Stimulated activated CD8-positive, alpha-beta memory T cell treated with anti-CD3 and anti-CD28 coated beads, Interleukin-12 subunit alpha, Interleukin-12 subunit beta, amount 100 ng/mL, for 24 hours (primary cell): ENCODE data around the gene MPRIP.

Source experiments
- DNase-seq: peaks from one replicate; pipeline ENCODE4 v3.0.0-alpha.2; 2020; ENCODE audit errors: extremely low read depth

Gene MPRIP

GRCh38 chr17:17165666-17166308 is 123.5 kb downstream of the MPRIP start:
- DNase-seq = no peak

- no peak for DNase-seq
These were observed 124.2 kb downstream of the MPRIP start for GRCh38 chr17:17166446-17166845.

- DNase-seq = no peak
These were observed 125.1 kb downstream of the MPRIP start for GRCh38 chr17:17167356-17167755.

DNA sequence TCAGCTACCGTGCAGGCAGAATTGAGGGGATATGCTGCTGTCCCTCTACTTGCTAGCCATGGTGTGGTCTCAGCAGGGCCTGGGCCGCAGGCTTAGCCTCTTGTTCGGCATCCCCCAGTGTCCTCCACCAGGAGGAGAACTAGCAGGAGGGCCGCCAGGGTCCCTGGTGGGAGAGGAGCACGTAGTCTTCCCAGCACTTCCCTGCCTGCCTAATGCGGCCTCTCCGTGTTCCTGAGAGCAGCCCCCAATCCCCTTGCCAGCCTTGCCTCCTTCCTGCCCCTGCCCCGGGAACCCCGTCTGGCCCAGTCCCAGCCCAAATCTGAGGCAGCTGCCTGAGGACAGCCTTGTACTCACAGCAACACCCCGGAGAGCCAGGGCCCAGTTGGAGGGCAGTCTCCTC is 125.7 kb downstream of the MPRIP start:
- DNase-seq = no peak

DNA sequence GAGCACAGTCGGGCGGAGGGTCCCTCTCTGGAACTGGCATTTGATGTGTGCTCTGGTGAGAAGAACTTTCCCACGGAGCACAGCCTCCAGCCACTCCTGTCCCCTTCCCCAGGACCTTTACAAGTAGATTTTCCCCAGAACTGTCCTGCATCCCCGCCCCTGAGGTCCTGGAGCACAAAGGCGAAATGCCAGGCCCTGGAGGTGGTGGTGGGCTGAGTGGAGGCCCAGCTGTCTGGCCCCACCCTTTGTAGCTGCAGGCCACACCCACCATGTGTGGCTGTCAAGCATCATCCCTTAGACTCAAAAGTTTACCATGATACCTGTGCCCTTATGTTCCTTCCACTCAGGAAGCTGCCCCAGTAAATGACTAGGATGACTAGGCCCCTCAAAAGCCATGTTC is 126.1 kb downstream of the MPRIP start:
- no peak for DNase-seq

DNA sequence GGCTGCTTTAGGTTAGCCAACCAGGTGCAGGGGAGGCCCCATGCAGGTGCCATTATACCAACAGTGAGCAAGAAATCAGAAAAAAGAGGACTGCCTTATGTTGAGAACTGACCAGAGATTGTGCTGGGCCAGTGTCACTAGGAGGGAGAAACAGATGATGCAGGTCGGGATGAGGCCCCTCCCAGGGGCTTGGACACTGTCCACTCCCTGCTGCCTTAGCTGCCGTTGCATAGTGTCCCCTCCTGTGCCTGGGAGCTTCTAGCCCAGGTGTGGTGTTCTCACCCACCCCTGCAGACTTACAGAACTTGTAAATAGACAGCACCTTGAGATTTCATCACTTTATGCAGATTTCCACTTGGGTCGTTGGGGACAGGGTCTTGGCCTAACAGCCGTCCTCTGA is 127.1 kb downstream of the MPRIP start:
- DNase-seq = no peak

DNA sequence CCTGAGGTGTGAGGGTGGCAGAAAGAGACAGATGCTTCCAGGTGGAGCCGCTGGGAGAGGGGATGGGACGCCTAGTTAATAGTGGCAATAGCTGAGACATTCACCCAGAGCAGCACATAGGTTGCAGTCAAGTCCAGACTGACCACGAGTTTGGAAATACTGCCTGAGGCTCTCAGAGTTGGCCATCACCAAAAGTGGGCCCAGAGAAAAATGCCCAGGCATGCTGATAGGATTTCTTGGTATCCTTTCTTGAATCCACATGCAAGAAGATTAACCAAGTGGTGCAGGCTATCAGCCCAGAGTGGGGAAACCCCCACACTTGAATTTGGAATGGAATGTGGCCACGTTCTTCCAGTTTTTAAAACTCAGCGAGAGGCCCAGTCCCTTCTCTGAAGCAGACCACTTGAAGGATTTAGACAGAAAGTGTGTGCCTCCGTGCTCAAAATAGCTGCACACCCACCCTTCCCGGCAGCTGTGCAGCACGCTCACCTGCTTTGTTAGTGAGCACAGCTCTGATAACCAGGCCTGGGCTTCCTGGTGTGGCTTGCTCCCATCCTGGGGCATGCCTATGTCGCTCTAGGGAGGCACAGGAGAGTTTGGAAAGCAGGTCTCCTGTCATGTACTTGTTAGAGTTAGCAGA is 128.2 kb downstream of the MPRIP start:
- DNase-seq = no peak

DNA sequence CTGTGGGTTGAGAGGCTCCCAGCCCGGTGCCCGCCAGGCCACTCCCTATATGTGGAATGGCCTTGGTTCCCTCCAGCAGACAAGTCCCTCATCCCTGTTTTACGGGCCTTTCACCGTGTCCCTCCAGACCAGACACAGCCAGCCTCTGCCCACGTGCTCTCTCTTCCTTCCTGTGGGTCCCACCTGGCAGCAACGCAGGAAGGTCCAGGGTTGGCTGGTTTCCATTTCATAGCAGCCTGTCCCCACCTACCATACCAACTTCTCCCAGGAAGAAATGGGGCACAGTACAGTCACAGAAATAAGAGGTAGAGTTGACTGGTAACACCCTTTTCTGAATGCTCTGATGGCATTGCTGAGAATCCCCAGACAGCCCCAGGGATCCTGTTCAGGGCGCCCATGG is 128.9 kb downstream of the MPRIP start:
- no peak for DNase-seq

- no peak for DNase-seq
These were observed 130.0 kb downstream of the MPRIP start for GRCh38 chr17:17172001-17172939.

DNA sequence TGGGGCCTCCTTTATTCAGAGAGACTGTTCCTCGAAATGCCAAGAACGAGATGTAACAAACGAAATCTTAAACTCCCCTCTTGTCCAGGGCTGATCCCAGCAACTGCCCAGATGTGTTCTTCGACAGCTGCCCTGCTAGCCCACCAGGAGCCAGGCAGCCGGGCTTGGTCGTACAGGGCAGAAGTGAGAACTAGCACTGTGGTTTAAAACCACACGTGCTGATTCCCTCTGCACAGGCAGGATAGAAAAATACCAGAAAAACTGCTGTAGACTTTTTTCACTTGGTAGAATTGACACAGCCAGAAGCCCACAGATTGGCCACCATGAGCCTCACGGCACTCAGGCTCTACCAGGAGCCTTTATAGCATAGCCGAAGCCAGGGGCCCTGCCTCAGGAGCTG is 130.7 kb downstream of the MPRIP start:
- DNase-seq = no peak

DNA sequence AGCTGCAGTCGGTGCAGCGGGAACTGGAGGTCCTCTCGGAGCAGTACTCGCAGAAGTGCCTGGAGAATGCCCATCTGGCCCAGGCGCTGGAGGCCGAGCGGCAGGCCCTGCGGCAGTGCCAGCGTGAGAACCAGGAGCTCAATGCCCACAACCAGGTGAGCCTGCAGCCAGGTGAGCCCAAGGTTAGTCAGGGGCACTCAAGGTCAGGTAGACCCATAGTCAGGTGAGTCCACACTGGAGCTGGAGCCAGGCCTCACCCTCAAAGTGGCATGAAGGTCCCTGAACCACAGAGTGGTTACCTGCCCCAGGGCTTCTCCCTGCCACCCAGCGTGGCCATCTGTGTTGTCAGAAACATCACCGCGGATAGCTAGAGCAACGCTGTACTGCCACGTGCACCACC is 131.7 kb downstream of the MPRIP start:
- no peak for DNase-seq

- no peak for DNase-seq
These were observed 133.1 kb downstream of the MPRIP start for GRCh38 chr17:17175340-17175739.

- no peak for DNase-seq
These were observed 133.7 kb downstream of the MPRIP start for GRCh38 chr17:17175917-17176316.

GRCh38 chr17:17176341-17176740 is 134.1 kb downstream of the MPRIP start:
- DNase-seq = no peak

DNA sequence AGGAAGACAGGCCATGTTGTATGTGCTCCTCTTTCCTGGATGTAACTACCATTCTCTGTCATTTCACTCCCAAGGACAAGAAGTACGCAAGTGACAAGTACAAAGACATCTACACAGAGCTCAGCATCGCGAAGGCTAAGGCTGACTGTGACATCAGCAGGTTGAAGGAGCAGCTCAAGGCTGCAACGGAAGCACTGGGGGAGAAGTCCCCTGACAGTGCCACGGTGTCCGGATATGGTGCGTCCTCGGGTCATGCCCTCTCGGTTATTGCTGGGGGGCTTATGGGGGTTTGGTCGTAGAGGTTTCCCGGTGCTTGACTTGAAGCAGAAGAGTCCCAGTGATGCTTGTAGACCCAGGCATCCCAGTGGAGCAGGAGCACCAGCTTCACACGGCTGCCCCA is 134.9 kb downstream of the MPRIP start:
- DNase-seq = no peak

DNA sequence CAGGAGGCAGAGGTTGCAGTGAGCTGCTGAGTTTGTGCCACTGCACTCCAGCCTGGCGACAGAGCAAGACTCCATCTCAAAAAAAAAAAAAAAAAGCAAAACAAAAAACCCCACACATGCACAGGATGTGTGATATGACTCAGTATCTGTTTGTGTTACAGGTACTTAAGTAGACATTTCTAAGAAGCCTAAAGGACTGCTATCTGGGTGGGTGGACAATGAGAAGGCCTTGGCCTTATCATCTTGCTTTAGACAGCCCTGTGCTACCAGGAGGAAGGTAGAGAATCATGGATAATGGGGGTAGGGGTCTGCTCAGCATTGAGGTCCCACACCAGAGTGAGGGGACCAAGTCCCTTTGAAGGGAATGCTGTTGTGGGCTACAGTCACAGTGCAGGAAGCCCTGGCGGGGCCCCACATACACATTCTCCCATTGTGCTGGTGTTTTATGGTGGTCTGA is 137.1 kb downstream of the MPRIP start:
- DNase-seq = no peak

DNA sequence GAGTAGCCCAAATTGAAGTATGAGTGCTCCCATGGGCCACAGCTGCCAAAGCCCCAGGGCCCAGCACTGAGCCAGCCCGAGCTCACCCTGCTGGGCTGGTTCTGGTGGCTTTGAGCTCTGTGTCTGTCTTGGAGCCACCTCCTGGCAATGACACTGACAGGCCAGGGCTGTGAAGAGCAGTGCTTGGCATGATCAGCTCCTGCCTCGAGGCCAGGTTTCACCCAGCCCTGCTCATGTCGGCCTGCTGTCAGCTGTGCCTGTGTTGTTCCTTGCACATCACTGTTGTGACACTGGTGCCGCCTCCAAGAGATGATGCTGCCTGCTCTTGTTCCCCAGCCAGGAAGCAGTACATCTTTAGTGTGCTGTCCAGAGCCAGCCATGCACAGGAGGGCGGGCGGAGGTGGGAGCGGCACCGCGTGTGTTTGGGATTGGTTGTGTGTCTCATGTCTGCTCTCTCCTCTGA is 137.9 kb downstream of the MPRIP start:
- no peak for DNase-seq

GRCh38 chr17:17180741-17181525 is 138.7 kb downstream of the MPRIP start:
- no peak for DNase-seq

DNA sequence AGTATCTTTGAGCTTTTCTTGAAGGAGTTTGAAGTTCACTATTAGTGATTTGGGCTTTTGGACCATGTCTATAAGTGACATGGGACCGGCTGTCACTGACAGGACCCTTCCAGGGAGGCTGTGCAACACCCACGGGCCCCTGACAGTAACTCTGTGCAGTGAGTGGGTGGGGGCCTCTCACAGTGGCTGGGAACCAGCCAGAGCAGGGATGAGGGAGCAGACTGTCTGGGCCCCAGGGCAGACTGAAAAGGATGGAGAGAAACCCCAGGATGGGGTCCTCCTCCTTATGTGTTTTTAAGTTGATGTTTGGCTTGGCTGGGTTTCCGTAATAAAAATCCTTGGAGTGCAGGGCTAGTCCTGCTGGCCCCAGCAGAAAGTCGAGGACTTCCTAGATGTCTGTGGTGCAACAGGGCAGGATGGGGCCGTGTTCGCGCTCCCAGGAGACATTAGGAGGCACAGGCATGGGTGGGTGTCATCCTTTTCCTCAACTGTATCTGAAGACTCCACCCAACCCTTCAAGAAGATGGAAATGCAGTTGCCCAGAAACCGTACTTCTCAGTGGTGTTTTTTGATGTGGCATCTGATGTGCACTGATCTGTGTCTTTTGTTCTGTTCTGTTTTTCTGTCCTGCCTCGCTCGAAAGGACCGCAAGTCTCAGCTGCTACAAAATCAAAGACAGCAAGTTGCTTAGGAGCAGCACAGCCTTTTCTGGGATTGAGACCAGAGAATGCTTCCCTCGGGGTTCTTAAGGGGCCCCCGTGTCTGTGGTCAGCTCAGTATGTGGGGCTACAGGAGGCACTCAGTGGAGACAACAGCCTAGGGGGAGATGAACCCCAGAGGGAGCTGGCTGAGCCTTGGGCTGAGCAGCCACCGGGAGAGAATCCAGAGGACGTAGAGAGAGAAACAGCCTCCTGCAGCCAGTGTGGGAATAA is 139.7 kb downstream of the MPRIP start:
- no peak for DNase-seq

DNA sequence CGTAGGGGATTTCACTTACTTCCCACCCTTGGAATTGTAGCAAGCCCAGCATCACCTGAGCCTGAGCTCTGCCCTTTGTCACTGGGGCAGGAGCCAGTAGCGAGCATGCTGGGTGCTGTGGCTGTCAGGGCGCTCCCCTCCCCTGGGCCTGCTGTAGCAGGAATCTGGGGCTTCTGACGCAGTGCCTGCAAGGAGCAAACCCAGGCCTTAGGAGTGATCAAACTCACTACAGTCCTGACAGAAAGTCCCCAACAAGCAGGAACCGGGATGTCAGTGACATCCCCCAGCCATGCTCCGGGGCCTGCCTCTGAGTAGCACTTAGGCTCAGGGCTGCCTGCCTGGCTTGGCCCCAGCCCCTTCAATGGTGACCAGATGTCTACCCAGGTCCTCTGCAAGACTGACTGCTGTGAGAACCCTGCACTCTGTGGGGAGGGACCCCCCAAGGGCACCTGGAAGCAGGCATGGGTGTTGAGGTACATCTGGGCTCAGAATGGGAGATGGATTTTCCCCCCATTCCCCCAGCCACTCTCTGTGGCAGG is 140.4 kb downstream of the MPRIP start:
- no peak for DNase-seq
